RWPE1 (cell line): Measurements from ENCODE around the gene PCOLCE2.

Experiments
- CTCF ChIA-PET: fragments of 350-600 bp; sonication (Branson Sonifier 250); formaldehyde crosslinking; extraction: SDS; loops from one replicate; lab custom pipeline; 2021; lab: Yijun Ruan, JAX
- POLR2A ChIA-PET: fragments of 400-600 bp; formaldehyde crosslinking; extraction: SDS; loops from one replicate; lab custom pipeline; 2020; ENCODE audit warnings: antibody characterized with exemption; ENCODE audit not compliant: low non-redundant PET; lab: Yijun Ruan, JAX
- DNase-seq: peaks from one replicate; pipeline ENCODE4 v3.0.0; 2012; ENCODE audit warnings: low spot score
- H3K27ac ChIP-seq: fragments of 450-650 bp; 2 replicates; pipeline ENCODE4 v1.5.1; 2017
- TF ChIP-seq, protein P1 (sequence below): fragments of 450-650 bp; conservative IDR thresholded peaks from 2 replicates; pipeline ENCODE4 v1.5.1; 2017; ENCODE audit warnings: low read depth, mild to moderate bottlenecking

PCOLCE2 gene

DNA sequence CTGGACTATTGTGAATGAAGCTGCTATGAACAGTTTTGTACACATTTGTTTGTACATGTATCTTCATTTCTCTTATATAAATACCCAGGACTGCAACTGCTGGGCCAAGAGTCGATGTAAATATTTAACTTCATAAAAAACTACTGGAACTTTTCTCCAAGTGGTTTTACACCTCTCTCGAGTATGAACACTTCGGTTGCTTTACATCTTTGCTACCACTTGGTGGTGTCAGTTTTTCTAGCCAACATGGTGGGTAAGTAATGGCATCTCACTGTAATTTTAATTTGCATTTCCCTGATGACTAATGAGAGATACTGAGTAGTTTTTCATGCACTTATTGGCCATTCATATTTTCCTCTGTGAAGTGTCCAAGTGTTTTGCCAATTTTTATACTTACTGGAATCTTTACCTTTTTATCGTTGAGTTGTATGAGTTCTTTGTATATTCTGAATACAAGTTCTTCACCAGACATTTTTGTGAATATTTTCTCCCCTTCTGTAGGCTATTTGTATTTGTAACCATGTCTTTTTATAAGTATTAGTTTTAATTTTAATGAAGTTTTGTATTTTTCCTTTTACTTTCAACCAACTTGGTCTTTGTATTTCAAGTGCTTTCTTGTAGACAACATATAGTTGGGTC is 44.4 kb downstream of the PCOLCE2 start:
- CTCF ChIA-PET = interaction anchor here (0.6 to 1.4 kb wide), 3 partner anchors 16 to 105 kb away, joined by 3 to 4 read pairs (median 3); no protein-coding TSS in a partner anchor
- DNase-seq = peak; percentile 62
- H3K27ac ChIP-seq = no peak overlapping the region
- POLR2A ChIA-PET = no interaction called here
- TF ChIP-seq, protein P1, sequence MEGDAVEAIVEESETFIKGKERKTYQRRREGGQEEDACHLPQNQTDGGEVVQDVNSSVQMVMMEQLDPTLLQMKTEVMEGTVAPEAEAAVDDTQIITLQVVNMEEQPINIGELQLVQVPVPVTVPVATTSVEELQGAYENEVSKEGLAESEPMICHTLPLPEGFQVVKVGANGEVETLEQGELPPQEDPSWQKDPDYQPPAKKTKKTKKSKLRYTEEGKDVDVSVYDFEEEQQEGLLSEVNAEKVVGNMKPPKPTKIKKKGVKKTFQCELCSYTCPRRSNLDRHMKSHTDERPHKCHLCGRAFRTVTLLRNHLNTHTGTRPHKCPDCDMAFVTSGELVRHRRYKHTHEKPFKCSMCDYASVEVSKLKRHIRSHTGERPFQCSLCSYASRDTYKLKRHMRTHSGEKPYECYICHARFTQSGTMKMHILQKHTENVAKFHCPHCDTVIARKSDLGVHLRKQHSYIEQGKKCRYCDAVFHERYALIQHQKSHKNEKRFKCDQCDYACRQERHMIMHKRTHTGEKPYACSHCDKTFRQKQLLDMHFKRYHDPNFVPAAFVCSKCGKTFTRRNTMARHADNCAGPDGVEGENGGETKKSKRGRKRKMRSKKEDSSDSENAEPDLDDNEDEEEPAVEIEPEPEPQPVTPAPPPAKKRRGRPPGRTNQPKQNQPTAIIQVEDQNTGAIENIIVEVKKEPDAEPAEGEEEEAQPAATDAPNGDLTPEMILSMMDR = peak; percentile 43

DNA sequence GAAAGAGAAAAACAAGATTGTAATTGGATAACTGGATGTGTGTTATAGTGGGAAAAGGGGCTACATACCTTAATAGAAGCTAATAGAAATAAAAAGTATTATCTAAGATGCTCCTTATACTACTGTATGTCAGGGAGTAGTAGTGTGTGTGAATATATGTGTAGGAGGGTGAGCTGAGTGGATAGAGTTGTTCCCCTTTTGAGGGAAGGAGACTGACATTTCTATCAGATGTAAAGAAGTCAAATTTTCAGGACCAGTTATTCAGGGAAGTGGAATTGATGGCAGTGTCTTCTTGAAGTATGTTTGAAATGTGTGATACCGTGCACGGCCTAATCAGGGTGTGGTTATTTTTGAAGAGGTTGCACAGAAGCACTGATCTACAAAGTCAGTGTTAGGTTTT is 49.1 kb downstream of the PCOLCE2 start:
- TF ChIP-seq, protein P1 = no peak
- no peak for DNase-seq
- ChIA-PET CTCF (interaction anchor here (1.9 kb wide), 1 partner anchor 11 kb away, joined by 10 read pairs; no protein-coding TSS in a partner anchor), POLR2A (no interaction called here)
- H3K27ac ChIP-seq = no peak overlapping the region

DNA sequence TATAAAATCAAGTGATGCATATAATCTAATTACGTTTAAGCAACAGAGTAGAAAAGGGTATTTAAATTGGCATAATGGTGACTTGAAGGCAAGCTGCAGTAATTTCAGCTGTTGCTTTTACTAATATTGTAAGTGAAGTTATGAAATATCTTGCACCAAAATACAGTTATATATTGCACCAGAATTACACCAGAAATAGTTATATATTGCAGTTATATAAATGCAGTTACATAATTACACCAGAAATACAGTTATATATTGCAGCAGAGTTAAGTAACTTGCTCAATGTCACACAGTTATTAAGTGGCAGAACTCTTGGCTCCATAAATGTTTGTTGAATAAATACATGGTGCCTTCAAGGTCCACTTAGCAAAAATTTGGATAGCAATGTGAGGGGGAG is 51.4 kb downstream of the PCOLCE2 start:
- TF ChIP-seq, protein P1 = no peak
- H3K27ac ChIP-seq = no peak overlapping the region
- CTCF ChIA-PET = no interaction called here
- no peak for DNase-seq
- POLR2A ChIA-PET = no interaction called here

DNA sequence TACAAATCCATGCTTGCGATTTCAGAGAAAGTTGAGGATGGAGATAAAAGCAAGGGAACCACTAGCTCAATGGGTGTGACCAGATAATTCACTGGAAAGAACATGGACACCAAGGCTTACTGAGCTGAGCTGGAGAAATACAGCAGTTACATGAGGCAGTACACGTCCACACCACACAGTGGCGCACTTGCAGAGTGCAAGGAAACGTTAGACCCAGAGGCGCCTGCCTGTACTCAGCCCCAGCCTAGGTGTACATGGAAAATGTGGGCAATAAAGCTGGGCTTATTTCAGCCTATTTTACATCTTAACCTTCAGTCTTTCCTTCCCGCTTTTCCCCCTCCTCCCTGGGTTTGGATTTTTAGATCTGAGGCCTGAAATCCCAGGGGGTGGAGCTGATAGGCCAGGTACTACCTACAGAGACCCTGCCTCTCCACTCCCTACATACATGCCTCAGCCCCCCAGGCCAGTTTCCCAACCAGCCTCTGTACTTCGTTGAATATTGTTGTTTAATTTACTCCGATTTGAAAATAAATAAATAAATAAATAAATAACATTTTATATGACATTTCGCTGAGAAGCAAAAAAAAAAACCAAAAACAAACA is 60.1 kb downstream of the PCOLCE2 start:
- H3K27ac ChIP-seq = no peak overlapping the region

DNA sequence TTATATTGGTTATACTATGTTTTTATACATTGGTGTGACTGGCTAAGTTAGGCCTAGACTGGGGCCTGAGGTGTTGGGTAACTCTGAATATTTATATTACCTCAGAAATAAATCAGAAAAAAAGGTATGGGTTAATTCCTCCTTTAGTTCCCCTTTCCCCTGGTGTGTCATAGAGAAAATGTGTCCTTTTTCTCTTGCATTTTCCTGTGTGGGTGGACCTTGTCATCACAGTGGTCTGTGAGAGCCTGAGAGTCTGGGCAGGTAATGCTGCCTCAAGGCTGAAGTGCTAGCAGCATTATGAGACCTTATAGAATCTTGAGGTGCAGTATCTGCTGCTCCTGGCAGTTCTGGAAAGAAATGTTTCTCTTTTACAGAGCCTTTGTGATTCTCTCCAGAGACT is 69.7 kb downstream of the PCOLCE2 start:
- POLR2A ChIA-PET = no interaction called here
- no peak for DNase-seq
- TF ChIP-seq, protein P1 = no peak
- H3K27ac ChIP-seq = no peak overlapping the region
- CTCF ChIA-PET = interaction anchor here (1.4 kb wide), 1 partner anchor 9 kb away, joined by 4 read pairs; no protein-coding TSS in a partner anchor

More for the DNA sequence above, 60.1 kb downstream of the PCOLCE2 start:
- ChIA-PET POLR2A (no interaction called here), CTCF (interaction anchor here (0.6 to 2.2 kb wide), 39 partner anchors 10 to 745 kb away, joined by 3 to 15 read pairs (median 4); no protein-coding TSS in a partner anchor)
- TF ChIP-seq, protein P1 = peak; percentile 93
- peak; percentile 57 for DNase-seq

DNA sequence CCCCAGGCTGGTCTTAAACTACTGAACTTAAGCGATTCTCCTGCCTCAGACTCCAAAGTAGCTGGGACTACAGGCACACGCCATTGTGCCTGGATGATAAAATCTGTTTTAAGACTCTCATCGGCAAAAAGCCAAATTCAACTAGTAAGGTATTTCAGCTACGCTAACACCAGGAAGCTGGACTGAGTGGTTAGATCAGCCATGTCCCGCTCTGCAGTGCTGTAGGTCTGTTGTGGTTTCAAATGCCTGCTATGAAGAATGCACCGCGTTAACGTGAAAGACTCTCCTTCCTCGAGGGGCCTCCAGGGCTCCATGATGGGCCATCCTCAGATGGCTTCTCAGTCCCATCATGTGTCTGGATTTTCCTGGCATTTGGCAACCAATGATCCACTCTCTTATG is 70.2 kb downstream of the PCOLCE2 start:
- ChIA-PET POLR2A (no interaction called here), CTCF (interaction anchor here (0.6 to 1.4 kb wide), 2 partner anchors 10 to 169 kb away, joined by 4 read pairs; no protein-coding TSS in a partner anchor)
- no peak for DNase-seq
- TF ChIP-seq, protein P1 = no peak
- no peak overlapping the region for H3K27ac ChIP-seq
